Measurements from ENCODE around the gene CD55.

Gene CD55

GRCh38 chr1:207335138-207335537 is 13.7 kb downstream of the CD55 start:
- TF ChIP-seq CTCF (IDR thresholded peaks at IDR 0.05) (no peak), ZFX (IDR thresholded peaks at IDR 0.05; ENCODE audit: borderline replicate concordance) (no peak)
- no peak overlapping the region for H3K27ac ChIP-seq

GRCh38 chr1:207335695-207336363 is 14.4 kb downstream of the CD55 start:
- H3K27ac ChIP-seq = no peak overlapping the region
- no peak for TF ChIP-seq ZFX (IDR thresholded peaks at IDR 0.05; ENCODE audit: borderline replicate concordance)
- no peak for TF ChIP-seq CTCF (IDR thresholded peaks at IDR 0.05)

- no peak for TF ChIP-seq CTCF (IDR thresholded peaks at IDR 0.05)
- no peak for TF ChIP-seq ZFX (IDR thresholded peaks at IDR 0.05; ENCODE audit: borderline replicate concordance)
- no peak overlapping the region for H3K27ac ChIP-seq
Measured at GRCh38 chr1:207336559-207337467, 15.3 kb downstream of the CD55 start.

GRCh38 chr1:207342332-207342731 is 20.9 kb downstream of the CD55 start:
- TF ChIP-seq CTCF (IDR thresholded peaks at IDR 0.05) = no peak
- no peak for TF ChIP-seq ZFX (IDR thresholded peaks at IDR 0.05; ENCODE audit: borderline replicate concordance)

GRCh38 chr1:207343675-207344074 is 22.2 kb downstream of the CD55 start:
- TF ChIP-seq ZFX (IDR thresholded peaks at IDR 0.05; ENCODE audit: borderline replicate concordance) (no peak), CTCF (IDR thresholded peaks at IDR 0.05) (no peak)

More at GRCh38 chr1:207342332-207342731, 20.9 kb downstream of the CD55 start:
- H3K27ac ChIP-seq = no peak overlapping the region

GRCh38 chr1:207344221-207344620 is 22.7 kb downstream of the CD55 start:
- no peak overlapping the region for H3K27ac ChIP-seq
- TF ChIP-seq ZFX (IDR thresholded peaks at IDR 0.05; ENCODE audit: borderline replicate concordance) = no peak
- no peak for TF ChIP-seq CTCF (IDR thresholded peaks at IDR 0.05)

More at GRCh38 chr1:207343675-207344074, 22.2 kb downstream of the CD55 start:
- H3K27ac ChIP-seq = no peak overlapping the region
